Measurements from ENCODE around the gene OR52J3.

The OR52J3 gene

DNA sequence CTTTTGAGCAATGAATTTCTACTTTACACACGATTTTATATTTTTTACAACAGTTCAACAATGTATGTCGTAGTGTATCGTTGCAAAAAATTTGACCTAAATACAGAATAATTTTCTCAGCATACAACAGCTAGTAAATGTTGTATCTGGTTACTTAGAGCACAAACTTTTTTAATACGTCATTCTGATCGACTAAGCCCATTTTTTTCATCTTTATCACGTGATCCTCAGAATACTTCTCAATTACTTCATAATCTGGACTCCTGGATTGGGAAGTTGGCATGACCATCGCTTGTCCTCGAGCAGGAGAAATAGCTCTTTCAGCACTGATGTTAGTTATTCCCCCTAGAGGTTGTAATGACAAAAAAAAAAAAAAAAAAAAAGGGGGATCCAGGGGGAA lies 35.1 kb upstream of the OR52J3 start:
- no peak overlapping the region for H3K4me3 ChIP-seq (ENCODE audit: low read depth, low read length)
- no peak for TF ChIP-seq ZNF391 (tag by site-specific recombination; IDR thresholded peaks at IDR 0.05; ENCODE audit: borderline replicate concordance, low read depth)
- TF ChIP-seq ZFP69B (tag by site-specific recombination; IDR thresholded peaks at IDR 0.05) = no peak
- TF ChIP-seq PRDM10 (tag by site-specific recombination; IDR thresholded peaks at IDR 0.05) = no peak
- TF ChIP-seq SP2 (tag by site-specific recombination; IDR thresholded peaks at IDR 0.05) = no peak
- H3K36me3 ChIP-seq (ENCODE audit: control insufficient read depth in 2 of 2, insufficient read depth in 1 of 2, low read length in 2 of 2) = no peaks in the 10 kb centered on the region
- no peak overlapping the region for H3K27ac ChIP-seq (ENCODE audit: extremely low read depth, low read depth, low read length)
- no peaks in the 10 kb centered on the region for H3K4me1 ChIP-seq (ENCODE audit: control insufficient read depth, insufficient read depth, low read length)
- POLR2A ChIA-PET = no interaction called here
- CTCF ChIA-PET = no interaction called here
- H3K9me3 ChIP-seq (ENCODE audit: control insufficient read depth, insufficient read depth, low read depth, low read length) = no peaks in the 10 kb centered on the region

DNA sequence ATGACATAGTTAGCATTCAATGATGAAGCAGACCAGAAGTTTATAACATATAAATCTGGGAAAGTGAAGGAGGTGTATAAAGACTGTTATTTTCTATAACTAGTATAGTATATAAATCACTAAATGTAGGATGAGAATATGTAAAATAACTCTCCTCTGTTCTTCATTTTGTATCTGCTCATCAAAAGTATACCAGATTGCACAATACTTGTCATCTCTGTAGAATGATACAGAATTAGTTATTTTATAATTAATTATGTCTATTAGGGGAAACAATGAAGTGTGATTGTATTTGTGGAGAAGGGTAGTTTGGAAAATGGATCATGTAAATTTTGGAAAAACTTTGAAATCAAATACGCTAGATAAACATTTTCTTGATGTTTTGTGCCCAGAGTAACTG lies 33.3 kb upstream of the OR52J3 start:
- no peaks in the 10 kb centered on the region for H3K4me1 ChIP-seq (ENCODE audit: control insufficient read depth, insufficient read depth, low read length)
- no peaks in the 10 kb centered on the region for H3K9me3 ChIP-seq (ENCODE audit: control insufficient read depth, insufficient read depth, low read depth, low read length)
- TF ChIP-seq, protein P1, sequence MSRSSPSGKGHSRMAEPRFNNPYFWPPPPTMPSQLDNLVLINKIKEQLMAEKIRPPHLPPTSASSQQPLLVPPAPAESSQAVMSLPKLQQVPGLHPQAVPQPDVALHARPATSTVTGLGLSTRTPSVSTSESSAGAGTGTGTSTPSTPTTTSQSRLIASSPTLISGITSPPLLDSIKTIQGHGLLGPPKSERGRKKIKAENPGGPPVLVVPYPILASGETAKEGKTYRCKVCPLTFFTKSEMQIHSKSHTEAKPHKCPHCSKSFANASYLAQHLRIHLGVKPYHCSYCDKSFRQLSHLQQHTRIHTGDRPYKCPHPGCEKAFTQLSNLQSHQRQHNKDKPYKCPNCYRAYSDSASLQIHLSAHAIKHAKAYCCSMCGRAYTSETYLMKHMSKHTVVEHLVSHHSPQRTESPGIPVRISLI (tag by site-specific recombination; IDR thresholded peaks at IDR 0.05) = no peak
- TF ChIP-seq ZNF394 (tag by site-specific recombination; IDR thresholded peaks at IDR 0.05; ENCODE audit: borderline replicate concordance) = no peak
- no peak for TF ChIP-seq EGR2 (tag by site-specific recombination; IDR thresholded peaks at IDR 0.05; ENCODE audit: low read depth)
- no peak for TF ChIP-seq TRIM28 (IDR thresholded peaks at IDR 0.05; ENCODE audit: borderline replicate concordance, low read length)
- no peak for TF ChIP-seq ZNF629 (tag by site-specific recombination; IDR thresholded peaks at IDR 0.05)
- no peak for TF ChIP-seq ZNF132 (tag by site-specific recombination; IDR thresholded peaks at IDR 0.05; ENCODE audit: borderline replicate concordance)
- no peak for TF ChIP-seq INSM2 (tag by site-specific recombination; IDR thresholded peaks at IDR 0.05)
- TF ChIP-seq ZNF350 (tag by site-specific recombination; IDR thresholded peaks at IDR 0.05) = no peak
- TF ChIP-seq, protein P2, sequence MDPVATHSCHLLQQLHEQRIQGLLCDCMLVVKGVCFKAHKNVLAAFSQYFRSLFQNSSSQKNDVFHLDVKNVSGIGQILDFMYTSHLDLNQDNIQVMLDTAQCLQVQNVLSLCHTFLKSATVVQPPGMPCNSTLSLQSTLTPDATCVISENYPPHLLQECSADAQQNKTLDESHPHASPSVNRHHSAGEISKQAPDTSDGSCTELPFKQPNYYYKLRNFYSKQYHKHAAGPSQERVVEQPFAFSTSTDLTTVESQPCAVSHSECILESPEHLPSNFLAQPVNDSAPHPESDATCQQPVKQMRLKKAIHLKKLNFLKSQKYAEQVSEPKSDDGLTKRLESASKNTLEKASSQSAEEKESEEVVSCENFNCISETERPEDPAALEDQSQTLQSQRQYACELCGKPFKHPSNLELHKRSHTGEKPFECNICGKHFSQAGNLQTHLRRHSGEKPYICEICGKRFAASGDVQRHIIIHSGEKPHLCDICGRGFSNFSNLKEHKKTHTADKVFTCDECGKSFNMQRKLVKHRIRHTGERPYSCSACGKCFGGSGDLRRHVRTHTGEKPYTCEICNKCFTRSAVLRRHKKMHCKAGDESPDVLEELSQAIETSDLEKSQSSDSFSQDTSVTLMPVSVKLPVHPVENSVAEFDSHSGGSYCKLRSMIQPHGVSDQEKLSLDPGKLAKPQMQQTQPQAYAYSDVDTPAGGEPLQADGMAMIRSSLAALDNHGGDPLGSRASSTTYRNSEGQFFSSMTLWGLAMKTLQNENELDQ (tag by site-specific recombination; IDR thresholded peaks at IDR 0.05; ENCODE audit: low read depth) = no peak
- TF ChIP-seq ZNF473 (tag by site-specific recombination; IDR thresholded peaks at IDR 0.05) = no peak
- no peak for TF ChIP-seq ZNF768 (tag by site-specific recombination; IDR thresholded peaks at IDR 0.05)
- TF ChIP-seq ZNF266 (tag by site-specific recombination; IDR thresholded peaks at IDR 0.05; ENCODE audit: low read depth) = no peak
- TF ChIP-seq, protein P3, sequence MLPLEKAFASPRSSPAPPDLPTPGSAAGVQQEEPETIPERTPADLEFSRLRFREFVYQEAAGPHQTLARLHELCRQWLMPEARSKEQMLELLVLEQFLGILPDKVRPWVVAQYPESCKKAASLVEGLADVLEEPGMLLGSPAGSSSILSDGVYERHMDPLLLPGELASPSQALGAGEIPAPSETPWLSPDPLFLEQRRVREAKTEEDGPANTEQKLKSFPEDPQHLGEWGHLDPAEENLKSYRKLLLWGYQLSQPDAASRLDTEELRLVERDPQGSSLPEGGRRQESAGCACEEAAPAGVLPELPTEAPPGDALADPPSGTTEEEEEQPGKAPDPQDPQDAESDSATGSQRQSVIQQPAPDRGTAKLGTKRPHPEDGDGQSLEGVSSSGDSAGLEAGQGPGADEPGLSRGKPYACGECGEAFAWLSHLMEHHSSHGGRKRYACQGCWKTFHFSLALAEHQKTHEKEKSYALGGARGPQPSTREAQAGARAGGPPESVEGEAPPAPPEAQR (tag by site-specific recombination; IDR thresholded peaks at IDR 0.05) = no peak
- no peak for TF ChIP-seq ZNF843 (tag by site-specific recombination; IDR thresholded peaks at IDR 0.05)
- no peak for TF ChIP-seq ZNF830 (tag by site-specific recombination; IDR thresholded peaks at IDR 0.05; ENCODE audit: low read depth)
- TF ChIP-seq ZNF366 (tag by site-specific recombination; conservative IDR thresholded peaks at IDR 0.05) = no peak
- TF ChIP-seq, protein P4, sequence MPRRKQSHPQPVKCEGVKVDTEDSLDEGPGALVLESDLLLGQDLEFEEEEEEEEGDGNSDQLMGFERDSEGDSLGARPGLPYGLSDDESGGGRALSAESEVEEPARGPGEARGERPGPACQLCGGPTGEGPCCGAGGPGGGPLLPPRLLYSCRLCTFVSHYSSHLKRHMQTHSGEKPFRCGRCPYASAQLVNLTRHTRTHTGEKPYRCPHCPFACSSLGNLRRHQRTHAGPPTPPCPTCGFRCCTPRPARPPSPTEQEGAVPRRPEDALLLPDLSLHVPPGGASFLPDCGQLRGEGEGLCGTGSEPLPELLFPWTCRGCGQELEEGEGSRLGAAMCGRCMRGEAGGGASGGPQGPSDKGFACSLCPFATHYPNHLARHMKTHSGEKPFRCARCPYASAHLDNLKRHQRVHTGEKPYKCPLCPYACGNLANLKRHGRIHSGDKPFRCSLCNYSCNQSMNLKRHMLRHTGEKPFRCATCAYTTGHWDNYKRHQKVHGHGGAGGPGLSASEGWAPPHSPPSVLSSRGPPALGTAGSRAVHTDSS (tag by site-specific recombination; IDR thresholded peaks at IDR 0.05) = no peak
- TF ChIP-seq ZNF423 (tag by site-specific recombination; IDR thresholded peaks at IDR 0.05) = no peak
- TF ChIP-seq REPIN1 (tag by site-specific recombination; IDR thresholded peaks at IDR 0.05; ENCODE audit: low read depth) = no peak
- CTCF ChIA-PET = no interaction called here
- POLR2A ChIA-PET = no interaction called here
- no peak overlapping the region for H3K4me3 ChIP-seq (ENCODE audit: low read depth, low read length)
- no peak overlapping the region for H3K27ac ChIP-seq (ENCODE audit: extremely low read depth, low read depth, low read length)
- no peaks in the 10 kb centered on the region for H3K36me3 ChIP-seq (ENCODE audit: control insufficient read depth in 2 of 2, insufficient read depth in 1 of 2, low read length in 2 of 2)

Data from HEK293 (cell line).